HG02798 (cell line): ENCODE measurements around the gene ISL1.

Experiments used
- ATAC-seq: cut with Tn5 transposase; IDR thresholded peaks from one replicate; pipeline ENCODE4 v1.9.1; 2021; ENCODE audit warnings: mild to moderate bottlenecking; ENCODE audit not compliant: unreplicated experiment, poor library complexity

ISL1 gene

DNA sequence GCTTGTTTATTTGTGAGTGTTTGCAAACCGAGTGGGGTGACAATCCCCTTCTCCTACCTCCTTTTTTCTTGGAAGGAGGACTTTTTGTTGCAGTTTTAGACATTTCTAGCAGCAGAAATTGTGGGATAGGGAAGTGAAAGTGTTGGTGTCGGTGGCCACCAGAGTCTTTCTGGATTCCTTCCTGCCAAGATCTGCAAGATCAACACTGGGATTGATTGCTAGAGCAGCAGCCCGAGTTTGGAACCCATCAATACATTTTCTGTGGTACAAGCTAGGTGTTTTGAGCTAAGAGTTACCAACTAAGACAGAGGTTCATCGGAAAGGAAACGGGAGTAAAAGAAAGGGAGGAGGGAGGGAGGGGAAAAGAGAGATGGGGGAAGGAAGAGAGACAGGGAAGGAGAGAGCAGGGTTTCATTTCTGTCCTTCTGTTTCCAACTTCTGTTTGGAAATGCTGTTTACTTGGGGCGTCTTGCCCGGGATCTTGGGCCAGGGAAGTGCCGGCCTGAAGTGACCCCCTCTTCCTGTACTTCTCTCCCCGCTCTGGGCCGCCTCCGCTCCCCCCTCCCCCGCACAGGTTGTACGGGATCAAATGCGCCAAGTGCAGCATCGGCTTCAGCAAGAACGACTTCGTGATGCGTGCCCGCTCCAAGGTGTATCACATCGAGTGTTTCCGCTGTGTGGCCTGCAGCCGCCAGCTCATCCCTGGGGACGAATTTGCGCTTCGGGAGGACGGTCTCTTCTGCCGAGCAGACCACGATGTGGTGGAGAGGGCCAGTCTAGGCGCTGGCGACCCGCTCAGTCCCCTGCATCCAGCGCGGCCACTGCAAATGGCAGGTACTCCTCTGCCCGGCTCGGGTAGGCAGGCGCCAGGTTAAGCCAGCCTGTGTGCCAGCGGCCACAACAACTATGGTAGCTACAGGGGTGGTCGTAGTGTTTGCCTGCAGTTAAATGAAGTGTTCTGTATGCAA lies 4.0 kb downstream of the ISL1 start:
- ATAC-seq, result no peak

DNA sequence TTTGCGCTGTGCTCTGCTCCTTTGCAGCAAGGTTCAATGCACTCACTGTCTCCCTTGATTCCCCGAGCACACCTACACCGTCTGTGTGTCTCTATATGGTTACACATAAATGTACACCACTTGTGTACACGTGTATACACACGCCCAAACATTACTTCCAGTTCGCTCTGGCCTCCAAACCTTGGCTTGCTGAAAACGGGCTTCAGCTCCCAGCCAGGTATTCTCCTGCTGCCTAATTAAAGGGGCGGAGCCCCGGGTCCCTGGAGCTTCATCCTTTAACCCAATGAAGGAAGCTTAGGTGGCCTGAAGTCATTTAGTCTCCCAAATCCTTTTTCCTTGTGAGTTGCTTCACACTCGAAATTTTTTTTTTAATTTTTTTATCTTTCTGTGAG lies 4.6 kb downstream of the ISL1 start:
- no peak for ATAC-seq

DNA sequence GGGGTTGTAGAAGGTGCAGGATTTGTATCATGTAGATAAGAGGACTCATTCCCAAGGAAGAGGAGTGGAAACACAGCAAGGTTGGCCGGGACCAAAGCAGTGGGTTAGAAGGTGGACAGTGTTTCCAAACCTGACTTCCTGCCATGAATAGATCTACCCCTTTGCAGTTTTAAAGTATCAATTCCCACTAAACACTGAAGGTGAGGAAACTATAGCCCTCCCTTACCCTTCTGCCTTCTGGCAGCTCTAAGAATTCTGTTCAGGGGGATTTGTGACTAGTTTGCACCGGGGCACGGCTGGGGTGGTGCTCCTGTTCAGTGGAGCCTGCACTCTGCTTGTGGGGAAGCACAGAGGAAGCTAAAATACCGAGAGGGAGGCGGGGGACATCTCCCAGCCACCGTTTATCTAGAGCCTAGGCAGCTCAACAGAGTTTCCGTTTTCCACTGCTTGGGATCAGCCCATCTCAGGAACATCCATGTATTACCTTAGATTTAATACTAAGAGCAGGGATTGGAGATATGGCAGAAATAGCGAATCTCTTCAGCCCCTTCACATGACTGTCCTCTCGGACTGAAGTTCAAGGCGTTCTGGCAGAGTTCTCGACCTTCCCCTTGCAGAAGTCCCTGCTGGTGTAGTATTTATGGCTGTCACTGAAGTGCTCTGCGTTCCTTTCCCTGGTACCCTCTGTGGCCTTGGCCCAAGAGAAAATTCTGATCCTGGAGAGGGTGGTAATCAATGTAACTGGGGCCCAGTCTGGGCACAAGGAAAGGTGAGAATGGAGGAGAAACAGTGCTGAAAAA lies 5.4 kb downstream of the ISL1 start:
- ATAC-seq, result no peak

DNA sequence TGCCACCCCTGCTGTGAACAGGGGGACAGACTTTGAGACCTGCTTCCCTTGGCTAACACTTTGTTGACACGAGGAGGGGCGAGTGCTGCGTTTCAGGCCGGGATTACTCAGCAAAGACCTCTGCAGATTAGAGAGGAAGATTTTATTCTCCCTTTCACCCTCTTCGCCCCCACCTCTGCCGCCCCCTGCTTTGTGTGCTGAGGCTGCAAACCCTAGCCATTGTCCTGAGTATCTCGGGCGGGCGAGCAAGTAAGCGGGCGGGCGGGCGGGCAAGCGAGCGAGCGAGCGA lies 6.0 kb downstream of the ISL1 start:
- no peak for ATAC-seq

DNA sequence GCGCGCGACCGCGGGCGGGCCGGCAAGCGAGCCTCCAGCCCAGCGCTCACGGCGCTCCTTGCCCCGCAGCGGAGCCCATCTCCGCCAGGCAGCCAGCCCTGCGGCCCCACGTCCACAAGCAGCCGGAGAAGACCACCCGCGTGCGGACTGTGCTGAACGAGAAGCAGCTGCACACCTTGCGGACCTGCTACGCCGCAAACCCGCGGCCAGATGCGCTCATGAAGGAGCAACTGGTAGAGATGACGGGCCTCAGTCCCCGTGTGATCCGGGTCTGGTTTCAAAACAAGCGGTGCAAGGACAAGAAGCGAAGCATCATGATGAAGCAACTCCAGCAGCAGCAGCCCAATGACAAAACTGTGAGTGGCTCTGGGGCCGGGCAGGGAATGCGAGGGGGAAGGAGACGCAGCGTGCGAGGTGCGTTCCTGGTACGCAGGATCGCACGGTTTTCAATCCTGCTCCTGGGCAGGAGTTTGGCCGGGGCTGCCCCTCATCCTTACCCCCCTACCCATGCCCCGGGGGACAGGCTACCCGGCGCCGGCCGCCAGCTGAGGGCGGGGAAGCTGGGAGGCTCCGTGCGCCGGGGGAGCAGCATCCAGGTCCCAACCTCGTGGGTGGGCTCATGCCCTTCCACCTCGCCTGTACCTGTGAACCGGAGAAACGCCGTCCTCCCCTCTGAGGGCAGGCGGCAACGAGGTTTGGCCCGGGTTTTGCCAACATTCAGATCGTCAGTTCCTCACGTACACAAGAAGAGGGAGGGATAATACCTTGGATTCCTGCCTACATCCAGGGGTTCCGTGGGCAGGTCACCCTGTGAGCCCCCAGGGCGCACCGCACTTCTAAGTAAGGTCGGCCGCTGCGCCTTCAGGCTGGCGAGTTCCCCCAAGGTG lies 6.6 kb downstream of the ISL1 start:
- ATAC-seq, result no peak

DNA sequence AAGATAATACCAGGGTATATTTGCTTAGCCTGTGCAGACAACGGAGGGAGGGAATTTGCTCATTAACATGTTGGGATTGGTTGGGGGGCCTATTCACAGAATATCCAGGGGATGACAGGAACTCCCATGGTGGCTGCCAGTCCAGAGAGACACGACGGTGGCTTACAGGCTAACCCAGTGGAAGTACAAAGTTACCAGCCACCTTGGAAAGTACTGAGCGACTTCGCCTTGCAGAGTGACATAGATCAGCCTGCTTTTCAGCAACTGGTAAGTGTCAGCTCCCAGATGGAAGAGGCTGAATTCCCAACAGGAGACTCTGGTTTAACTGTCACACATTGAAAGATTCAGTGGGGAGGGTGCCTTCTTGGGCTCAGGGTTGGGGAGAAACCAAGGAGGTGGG lies 7.9 kb downstream of the ISL1 start:
- no peak for ATAC-seq

DNA sequence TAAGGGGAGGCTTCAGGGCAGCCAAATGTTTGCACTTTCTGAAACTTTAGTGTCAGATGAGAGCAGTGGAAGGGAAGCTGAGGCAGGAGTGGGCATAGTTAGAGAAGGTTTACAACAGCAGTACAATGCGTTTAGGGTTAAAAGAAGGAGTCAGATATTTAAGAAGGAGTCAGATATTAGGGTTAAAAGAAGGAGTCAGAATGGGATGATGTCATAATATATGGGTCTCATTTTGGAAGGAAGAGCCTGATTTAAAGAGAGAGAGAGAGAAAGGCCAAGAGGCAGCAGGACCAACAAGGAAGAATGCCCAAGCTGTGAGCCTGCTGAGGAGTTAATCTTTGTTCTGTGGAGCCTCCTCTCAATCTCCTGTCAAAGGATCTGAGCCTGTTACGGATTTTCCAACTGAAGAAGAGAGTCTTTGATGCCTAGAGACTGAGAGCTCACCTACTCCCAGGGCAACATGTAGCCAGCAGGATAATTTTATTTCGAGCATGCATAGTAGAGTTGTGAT lies 9.5 kb downstream of the ISL1 start:
- no peak for ATAC-seq

DNA sequence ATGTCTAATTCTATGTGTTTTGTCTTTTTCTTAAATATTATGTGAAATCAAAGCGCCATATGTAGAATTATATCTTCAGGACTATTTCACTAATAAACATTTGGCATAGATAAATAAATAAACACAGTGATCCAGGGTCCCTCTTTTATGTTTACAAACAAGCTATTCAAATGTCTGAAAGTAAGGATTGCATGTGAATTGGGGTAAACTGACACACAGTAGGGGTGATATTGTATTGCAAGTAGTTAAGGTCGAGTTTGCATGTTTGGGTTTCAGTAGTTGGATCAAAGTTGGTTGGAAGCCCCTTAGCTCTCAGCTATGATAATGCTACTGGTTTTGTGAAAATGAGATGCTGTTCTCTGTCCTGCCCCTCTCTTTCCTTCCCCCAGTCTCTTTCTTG lies 11.4 kb downstream of the ISL1 start:
- ATAC-seq, result no peak

DNA sequence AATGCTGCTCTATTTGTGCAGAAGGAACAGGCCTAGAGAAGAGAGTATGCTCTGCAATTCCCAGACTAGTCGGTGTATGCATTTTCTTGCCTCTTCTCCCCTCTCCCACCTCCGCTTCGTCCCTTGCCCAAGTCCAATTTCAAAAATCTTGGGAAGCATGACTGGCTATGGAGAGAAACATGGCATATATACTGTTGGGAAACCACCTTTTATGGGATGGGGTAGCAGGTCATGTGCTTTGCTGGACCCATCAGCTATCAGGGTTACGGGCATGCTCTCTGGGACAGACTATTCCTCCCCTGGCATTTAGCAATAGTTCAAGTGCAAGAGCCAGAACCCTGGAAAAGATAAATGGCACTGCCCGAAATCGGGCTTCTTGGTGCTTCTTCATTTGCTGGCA lies 12.0 kb downstream of the ISL1 start:
- ATAC-seq, result no peak

DNA sequence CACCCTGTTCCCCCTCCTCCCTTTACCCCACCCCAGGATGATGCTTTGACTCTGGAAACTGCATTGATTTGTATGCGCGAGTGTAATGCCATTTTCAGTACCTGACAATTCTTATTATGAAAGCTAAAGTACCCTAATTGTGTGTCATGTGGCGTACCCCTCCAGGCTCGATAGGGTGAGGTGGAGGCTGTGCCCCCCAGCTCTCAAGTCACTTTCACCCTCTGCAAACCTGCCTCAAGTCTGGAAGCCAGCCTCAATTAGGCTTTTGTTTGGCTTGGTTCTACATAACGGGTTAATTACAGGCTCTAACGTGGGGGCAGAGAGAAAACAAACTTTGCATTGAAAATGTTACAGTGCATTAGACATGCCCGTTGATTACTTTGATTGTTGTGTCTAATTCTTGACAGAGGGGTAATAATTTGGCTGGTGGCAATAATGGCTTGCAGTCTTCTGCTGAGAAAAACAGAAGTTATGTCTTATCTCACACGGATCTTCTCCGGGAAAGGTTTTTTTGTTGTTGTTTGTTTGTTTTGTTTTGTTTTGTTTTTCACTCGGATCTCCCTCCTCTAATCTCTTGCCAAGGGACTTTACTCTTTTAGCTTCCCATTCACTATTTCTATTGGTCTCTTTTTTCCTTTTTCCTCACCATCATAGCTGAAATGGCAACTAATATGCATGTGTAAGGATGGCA lies 12.6 kb downstream of the ISL1 start:
- ATAC-seq, result no peak

DNA sequence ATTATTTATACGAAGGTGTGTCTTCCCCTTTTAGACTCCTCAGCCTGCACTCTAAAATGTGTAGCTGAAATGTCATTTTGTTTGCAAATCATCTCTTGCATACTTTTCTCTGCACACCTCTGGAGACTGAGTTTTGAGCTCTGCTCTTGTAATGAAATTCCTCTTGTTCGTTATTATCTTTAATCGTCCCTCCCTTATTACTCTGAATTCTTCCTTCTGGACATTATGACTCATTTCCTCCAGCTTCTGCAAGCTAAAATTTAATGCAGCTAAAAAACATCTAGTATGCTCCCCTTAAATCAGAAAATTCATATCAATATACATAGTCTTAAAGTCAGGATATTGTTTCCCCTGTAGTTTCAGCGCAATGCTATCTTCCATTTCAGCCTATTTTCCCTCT lies 13.5 kb downstream of the ISL1 start:
- no peak for ATAC-seq

DNA sequence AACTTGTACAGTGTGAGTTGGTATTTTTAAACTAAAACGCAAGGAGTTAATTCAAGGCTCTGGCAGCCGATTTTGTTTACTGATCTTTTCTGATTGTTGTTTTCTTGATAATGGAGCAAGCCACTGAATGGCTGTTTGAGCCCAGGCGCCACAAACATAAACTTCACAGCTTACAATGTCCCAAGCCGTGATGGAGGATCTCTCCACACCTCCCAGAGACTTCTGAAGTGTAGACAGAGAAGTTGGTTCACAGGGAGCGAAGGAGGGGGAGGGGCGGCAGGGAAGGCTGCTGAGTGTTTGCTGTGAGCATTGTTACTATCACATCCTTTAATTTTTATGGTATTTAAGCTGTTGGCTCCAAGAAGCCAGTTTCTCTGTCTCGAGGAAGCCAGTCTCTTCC lies 14.7 kb downstream of the ISL1 start:
- ATAC-seq, result no peak

DNA sequence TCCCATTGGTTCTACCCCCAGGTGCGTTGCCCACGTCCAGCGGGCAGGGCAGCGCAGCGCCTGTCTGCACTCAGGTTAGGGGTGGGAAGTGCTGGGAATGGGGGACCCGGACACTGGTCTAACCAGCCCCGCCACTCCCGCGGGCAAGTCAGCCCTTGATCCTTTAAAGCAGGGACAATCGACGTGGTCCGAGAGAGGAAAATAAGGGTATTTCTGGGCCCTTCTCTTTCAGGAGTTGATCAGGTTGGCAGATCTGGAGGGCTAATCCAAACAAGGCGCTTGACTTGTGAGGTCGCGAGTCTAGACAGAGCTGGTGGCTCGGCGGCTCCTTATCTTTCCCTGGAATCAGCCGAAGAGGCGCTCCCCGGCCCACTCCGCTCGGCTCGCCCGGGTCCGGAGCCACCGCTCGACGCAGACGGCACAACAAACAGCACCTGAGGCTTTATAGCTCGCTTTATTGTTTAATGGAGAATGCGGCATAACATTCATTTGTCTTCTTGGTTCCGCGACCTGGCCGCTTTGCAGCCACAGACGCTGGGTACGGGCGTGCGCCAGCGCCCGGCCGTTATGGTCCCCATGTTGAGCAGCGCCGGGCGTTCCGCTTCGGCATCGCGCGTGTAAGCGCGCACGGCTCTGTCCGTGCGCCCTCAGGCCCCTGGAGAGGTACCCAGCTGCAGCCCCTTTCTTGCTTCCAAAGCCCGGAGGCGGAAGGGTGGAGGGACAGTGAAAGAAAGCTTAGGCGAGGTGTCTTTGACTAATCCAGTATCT lies 15.8 kb downstream of the ISL1 start:
- no peak for ATAC-seq

DNA sequence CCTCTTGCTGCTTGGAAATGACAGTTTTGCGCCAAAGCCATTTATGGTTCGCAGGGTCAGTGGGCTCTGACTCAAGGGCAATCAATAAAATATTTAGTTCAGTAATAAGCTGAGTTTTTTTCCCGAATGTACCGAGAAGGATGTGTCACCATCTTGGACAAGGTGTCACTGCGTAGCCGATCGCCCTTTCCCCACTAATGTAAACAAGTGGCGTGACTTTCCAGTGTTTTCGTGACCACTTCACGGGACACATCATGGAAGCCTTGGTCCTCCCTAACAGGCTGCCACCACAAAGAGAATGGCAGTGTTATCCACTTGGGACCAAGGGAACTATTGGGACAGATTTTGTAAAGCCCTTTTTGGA lies 16.4 kb downstream of the ISL1 start:
- no peak for ATAC-seq

DNA sequence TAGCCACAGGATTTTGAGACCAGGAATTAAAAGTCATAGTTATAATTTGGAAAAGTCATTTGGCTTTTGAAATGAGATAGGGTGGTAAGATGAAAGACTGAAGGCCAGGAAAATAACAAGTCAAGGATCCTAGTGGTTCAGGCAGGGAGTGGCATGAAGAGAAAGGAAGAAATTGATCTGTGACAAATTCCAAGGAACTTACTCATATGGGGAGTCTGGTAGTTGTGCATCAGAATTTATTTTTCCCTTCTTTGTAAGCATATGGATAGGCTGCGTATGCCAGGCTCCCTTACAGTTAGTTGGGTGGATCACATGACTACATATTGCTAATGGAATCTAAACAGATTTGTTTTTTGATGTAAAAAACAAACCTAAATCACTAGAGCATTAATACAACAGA lies 21.0 kb downstream of the ISL1 start:
- no peak for ATAC-seq

DNA sequence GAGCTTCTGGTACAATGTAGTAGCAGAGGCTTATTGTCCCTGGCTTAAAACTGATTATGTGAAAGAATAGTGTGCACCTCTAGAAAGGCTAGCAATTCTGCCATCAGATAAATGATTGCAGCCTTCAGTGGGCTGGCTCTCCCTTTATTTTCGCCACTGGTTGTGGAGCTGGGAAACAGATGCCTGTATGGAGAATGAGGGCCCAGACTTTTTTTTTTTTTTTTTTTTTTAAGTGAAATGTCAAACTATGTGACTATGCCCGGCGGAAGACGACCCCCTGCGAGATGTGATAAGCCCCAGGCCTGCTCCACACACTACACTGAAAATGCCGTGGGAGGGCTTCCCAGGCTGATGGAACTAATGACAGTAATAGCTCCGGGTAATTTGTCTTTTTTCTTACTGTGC lies 28.7 kb downstream of the ISL1 start:
- ATAC-seq, result no peak

DNA sequence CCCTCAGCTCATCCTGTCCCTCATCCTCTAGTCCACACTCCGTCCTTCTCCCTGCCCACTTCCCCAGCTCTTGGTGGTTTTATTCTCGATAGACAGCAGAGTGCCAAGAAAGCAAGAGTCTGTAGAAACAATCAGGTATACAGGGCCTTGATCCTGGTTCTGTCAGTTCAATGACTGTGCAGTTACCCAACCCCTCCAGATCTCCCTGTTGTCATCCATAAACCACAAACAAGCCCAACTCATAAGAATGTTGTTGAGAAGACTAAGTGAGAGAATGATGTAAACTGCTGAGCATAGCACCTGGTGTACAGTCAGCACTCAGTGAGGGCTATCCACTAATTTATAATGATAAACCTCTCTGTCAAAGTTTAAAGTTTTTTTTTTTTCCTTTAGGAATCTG lies 31.3 kb downstream of the ISL1 start:
- ATAC-seq, result no peak

DNA sequence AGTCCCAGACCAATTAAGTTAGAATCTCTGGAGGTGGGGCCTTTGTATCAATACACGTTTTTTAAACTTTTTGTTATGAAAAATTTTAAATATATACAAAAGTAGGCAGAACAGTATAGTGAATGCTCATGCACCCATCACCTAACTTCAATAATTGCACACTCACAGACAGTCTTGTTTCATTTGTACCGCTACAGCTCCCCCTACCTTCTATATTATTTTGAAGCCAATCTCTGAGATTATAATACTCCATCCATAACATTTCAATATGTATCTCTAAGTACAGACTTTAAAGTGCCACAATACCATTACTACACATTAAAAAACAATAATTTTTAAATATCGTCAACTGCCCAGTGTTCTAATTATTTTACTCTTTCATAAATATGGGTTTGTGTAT lies 32.9 kb downstream of the ISL1 start:
- ATAC-seq, result no peak

DNA sequence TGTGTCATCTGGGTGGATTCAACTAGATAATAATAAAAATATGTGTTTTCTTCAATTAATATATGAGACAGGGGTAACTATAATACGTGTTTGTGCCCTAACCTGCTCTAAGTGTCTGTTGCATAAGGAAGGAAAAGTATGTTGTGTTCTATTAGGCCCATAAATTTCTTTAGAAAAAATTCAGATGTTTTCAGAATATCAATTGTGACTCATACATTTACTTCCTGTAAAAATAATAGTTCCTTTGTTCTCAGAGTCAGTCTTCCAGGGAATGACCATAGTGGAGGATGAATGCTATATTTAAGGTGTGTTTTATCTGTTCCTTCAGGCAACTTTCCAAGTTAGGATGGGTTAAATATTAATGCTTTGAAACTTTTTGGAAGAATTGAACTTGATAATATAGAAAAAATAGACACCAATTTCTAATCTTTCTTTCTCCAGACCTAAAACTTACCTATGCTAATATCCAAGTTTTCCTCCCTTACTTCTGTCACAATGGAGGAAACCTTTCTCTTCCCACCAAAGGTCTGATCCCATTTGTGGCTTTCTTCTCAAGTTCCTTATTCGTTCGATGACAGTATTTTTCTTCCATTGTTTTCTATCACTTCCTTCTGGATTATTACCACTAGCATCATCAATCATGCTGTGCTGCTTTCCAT lies 49.9 kb downstream of the ISL1 start:
- no peak for ATAC-seq
